ENCODE results near the gene ANKRD62. TPM values are rescaled to one million over a fixed set of nuclear protein-coding genes. Genes with fewer than 3 reads are reported as not detected.
"Not testable (repeated sequence)": the region's sequence is repeated elsewhere in the genome, so short reads cannot be mapped to it uniquely, and the experiment has no call there.

The ANKRD62 gene
- total RNA-seq, 2 experiments from 2014 or later, result not detected

- Mint-ChIP-seq H3K4me3 (no peak overlapping the region), H3K27ac (no peak overlapping the region), H3K9me3 (no peaks in the 10 kb centered on the region), H3K27me3 (peaks cover 15% of the 10 kb centered on the region), H3K36me3 (ENCODE audit: low read depth) (no peaks in the 10 kb centered on the region), H3K4me1 (no peaks in the 10 kb centered on the region)
- CTCF ChIA-PET, result no interaction called here
- POLR2A ChIA-PET, result no interaction called here
- no peak for DNase-seq
These were observed 36.1 kb upstream of the ANKRD62 start for GRCh38 chr18:12057419-12058039.

GRCh38 chr18:12059334-12060181 lies 34.1 kb upstream of the ANKRD62 start:
- Mint-ChIP-seq H3K36me3 (ENCODE audit: low read depth) (no peaks in the 10 kb centered on the region), H3K27ac (no peak overlapping the region), H3K27me3 (peaks cover 2% of the 10 kb centered on the region), H3K4me1 (no peaks in the 10 kb centered on the region), H3K9me3 (no peaks in the 10 kb centered on the region), H3K4me3 (no peak overlapping the region)
- DNase-seq, result no peak
- ChIA-PET CTCF (interaction anchor here (0.6 kb wide), 1 partner anchor 60 kb away, joined by 3 read pairs; no protein-coding TSS in a partner anchor), POLR2A (no interaction called here)

GRCh38 chr18:12060182-12060870 lies 33.3 kb upstream of the ANKRD62 start:
- no peaks in the 10 kb centered on the region for H3K9me3 Mint-ChIP-seq
- no peaks in the 10 kb centered on the region for H3K4me1 Mint-ChIP-seq
- CTCF ChIA-PET, result interaction anchor here (0.6 kb wide), 1 partner anchor 60 kb away, joined by 3 read pairs; no protein-coding TSS in a partner anchor
- H3K27me3 Mint-ChIP-seq, result peaks cover 2% of the 10 kb centered on the region
- H3K27ac Mint-ChIP-seq, result no peak overlapping the region
- DNase-seq, result no peak
- POLR2A ChIA-PET, result no interaction called here
- H3K36me3 Mint-ChIP-seq (ENCODE audit: low read depth), result no peaks in the 10 kb centered on the region
- no peak overlapping the region for H3K4me3 Mint-ChIP-seq

- ChIA-PET POLR2A (no interaction called here), CTCF (no interaction called here)
- no peak overlapping the region for H3K27ac Mint-ChIP-seq
- no peaks in the 10 kb centered on the region for H3K9me3 Mint-ChIP-seq
- H3K4me1 Mint-ChIP-seq, result no peaks in the 10 kb centered on the region
- H3K4me3 Mint-ChIP-seq, result no peak overlapping the region
- DNase-seq, result no peak
- no peaks in the 10 kb centered on the region for H3K36me3 Mint-ChIP-seq (ENCODE audit: low read depth)
- H3K27me3 Mint-ChIP-seq, result peaks cover 2% of the 10 kb centered on the region
These were observed 32.0 kb upstream of the ANKRD62 start for GRCh38 chr18:12061685-12062084.

- DNase-seq, result no peak
- H3K4me3 Mint-ChIP-seq, result no peak overlapping the region
- no peaks in the 10 kb centered on the region for H3K4me1 Mint-ChIP-seq
- ChIA-PET POLR2A (no interaction called here), CTCF (no interaction called here)
- H3K27ac Mint-ChIP-seq, result no peak overlapping the region
- H3K27me3 Mint-ChIP-seq, result peaks cover 2% of the 10 kb centered on the region
- H3K9me3 Mint-ChIP-seq, result no peaks in the 10 kb centered on the region
- no peaks in the 10 kb centered on the region for H3K36me3 Mint-ChIP-seq (ENCODE audit: low read depth)
These were observed 30.7 kb upstream of the ANKRD62 start for GRCh38 chr18:12062974-12063373.

- no peaks in the 10 kb centered on the region for H3K36me3 Mint-ChIP-seq (ENCODE audit: low read depth)
- H3K4me1 Mint-ChIP-seq, result no peaks in the 10 kb centered on the region
- ChIA-PET CTCF (no interaction called here), POLR2A (no interaction called here)
- no peaks in the 10 kb centered on the region for H3K27me3 Mint-ChIP-seq
- no peak overlapping the region for H3K27ac Mint-ChIP-seq
- H3K9me3 Mint-ChIP-seq, result no peaks in the 10 kb centered on the region
- H3K4me3 Mint-ChIP-seq, result no peak overlapping the region
- no peak for DNase-seq
These were observed 29.4 kb upstream of the ANKRD62 start for GRCh38 chr18:12064086-12064763.

GRCh38 chr18:12065397-12065796 lies 28.2 kb upstream of the ANKRD62 start:
- ChIA-PET POLR2A (no interaction called here), CTCF (no interaction called here)
- Mint-ChIP-seq H3K27me3 (peaks cover under 1% of the 10 kb centered on the region), H3K36me3 (ENCODE audit: low read depth) (no peaks in the 10 kb centered on the region), H3K4me1 (no peaks in the 10 kb centered on the region), H3K27ac (no peak overlapping the region), H3K4me3 (no peak overlapping the region), H3K9me3 (no peaks in the 10 kb centered on the region)
- DNase-seq, result no peak

- no peak overlapping the region for H3K4me3 Mint-ChIP-seq
- H3K36me3 Mint-ChIP-seq (ENCODE audit: low read depth), result no peaks in the 10 kb centered on the region
- H3K9me3 Mint-ChIP-seq, result no peaks in the 10 kb centered on the region
- CTCF ChIA-PET, result no interaction called here
- no peak overlapping the region for H3K27ac Mint-ChIP-seq
- no peaks in the 10 kb centered on the region for H3K4me1 Mint-ChIP-seq
- POLR2A ChIA-PET, result no interaction called here
- no peak for DNase-seq
- peaks cover 9% of the 10 kb centered on the region for H3K27me3 Mint-ChIP-seq
These were observed 26.6 kb upstream of the ANKRD62 start for GRCh38 chr18:12066910-12067511.

GRCh38 chr18:12067671-12068070 lies 26.0 kb upstream of the ANKRD62 start:
- Mint-ChIP-seq H3K36me3 (ENCODE audit: low read depth) (no peaks in the 10 kb centered on the region), H3K9me3 (no peaks in the 10 kb centered on the region), H3K4me3 (no peak overlapping the region), H3K4me1 (no peaks in the 10 kb centered on the region), H3K27ac (no peak overlapping the region), H3K27me3 (peaks cover 11% of the 10 kb centered on the region)
- DNase-seq, result no peak
- CTCF ChIA-PET, result no interaction called here
- POLR2A ChIA-PET, result no interaction called here

- H3K9me3 Mint-ChIP-seq; DNase-seq; H3K27ac Mint-ChIP-seq; H3K4me1 Mint-ChIP-seq; H3K36me3 Mint-ChIP-seq (ENCODE audit: low read depth); CTCF ChIA-PET; H3K4me3 Mint-ChIP-seq; POLR2A ChIA-PET: not testable (repeated sequence)
- H3K27me3 Mint-ChIP-seq, result peaks cover 15% of the 10 kb centered on the region
These were observed 25.2 kb upstream of the ANKRD62 start for GRCh38 chr18:12068316-12068949.

- DNase-seq, result no peak
- POLR2A ChIA-PET, result no interaction called here
- H3K36me3 Mint-ChIP-seq (ENCODE audit: low read depth), result no peaks in the 10 kb centered on the region
- no peak overlapping the region for H3K27ac Mint-ChIP-seq
- peaks cover 16% of the 10 kb centered on the region for H3K27me3 Mint-ChIP-seq
- no peaks in the 10 kb centered on the region for H3K9me3 Mint-ChIP-seq
- H3K4me1 Mint-ChIP-seq, result no peaks in the 10 kb centered on the region
- H3K4me3 Mint-ChIP-seq, result no peak overlapping the region
- CTCF ChIA-PET, result no interaction called here
These were observed 24.7 kb upstream of the ANKRD62 start for GRCh38 chr18:12068950-12069320.

GRCh38 chr18:12071066-12071465 lies 22.6 kb upstream of the ANKRD62 start:
- POLR2A ChIA-PET; H3K36me3 Mint-ChIP-seq (ENCODE audit: low read depth); H3K4me3 Mint-ChIP-seq; H3K4me1 Mint-ChIP-seq; CTCF ChIA-PET; H3K9me3 Mint-ChIP-seq; H3K27ac Mint-ChIP-seq; DNase-seq: not testable (repeated sequence)
- peaks cover 31% of the 10 kb centered on the region for H3K27me3 Mint-ChIP-seq

- H3K9me3 Mint-ChIP-seq, result no peaks in the 10 kb centered on the region
- no peaks in the 10 kb centered on the region for H3K4me1 Mint-ChIP-seq
- peaks cover 35% of the 10 kb centered on the region for H3K27me3 Mint-ChIP-seq
- POLR2A ChIA-PET, result no interaction called here
- CTCF ChIA-PET, result no interaction called here
- no peak overlapping the region for H3K27ac Mint-ChIP-seq
- no peak overlapping the region for H3K4me3 Mint-ChIP-seq
- H3K36me3 Mint-ChIP-seq (ENCODE audit: low read depth), result no peaks in the 10 kb centered on the region
- no peak for DNase-seq
These were observed 20.6 kb upstream of the ANKRD62 start for GRCh38 chr18:12072996-12073395.

All from activated CD4-positive, alpha-beta memory T cell treated with anti-CD3 and anti-CD28 coated beads, Interleukin-2, amount 10 ng/mL, durations not matched to agents 7 days and 5 days (primary cell).